HFFc6 (cell line): ENCODE measurements around the gene ROBO1. TPM values are rescaled to one million over a fixed set of nuclear protein-coding genes. Genes with fewer than 3 reads are reported as not detected.

Experiments
- DNase-seq: peaks from one replicate; pipeline ENCODE4 v3.0.0-alpha.2; 2018
- H3K27ac Mint-ChIP-seq: 2 replicates; pipeline ENCODE4 v1.8.0; 2020; ENCODE audit warnings: mild to moderate bottlenecking, mixed read lengths
- H3K27me3 Mint-ChIP-seq: 2 replicates; pipeline ENCODE4 v1.8.0; 2021; ENCODE audit warnings: mild to moderate bottlenecking, moderate library complexity, mixed read lengths; ENCODE audit not compliant: insufficient read depth
- H3K36me3 Mint-ChIP-seq: 2 replicates; pipeline ENCODE4 v1.8.0; 2021; ENCODE audit warnings: low read depth, mixed read lengths
- H3K4me1 Mint-ChIP-seq: 2 replicates; pipeline ENCODE4 v1.8.0; 2020; ENCODE audit warnings: low read depth, mixed read lengths
- H3K4me3 Mint-ChIP-seq: 2 replicates; pipeline ENCODE4 v1.8.0; 2020; ENCODE audit warnings: mild to moderate bottlenecking, moderate library complexity, mixed read lengths
- H3K9me3 Mint-ChIP-seq: 2 replicates; pipeline ENCODE4 v1.8.0; 2020; ENCODE audit warnings: mild to moderate bottlenecking, mixed read lengths
- total RNA-seq, 6 experiments: library from RNA; stranded (reverse); fragmentation: NEBNext Ultra II Directional; extraction: Animal tissue kit (Norgen Biotek cat#: 25700); gene quantifications; 2 replicates in 1 of 6; 3 replicates in 5 of 6; pipeline ENCODE4 v1.2.3, GENCODE V29; 2021
- TF ChIP-seq, protein P1 (sequence below): fragments of 200-600 bp; sonication (generic); IDR thresholded peaks from 2 replicates; pipeline ENCODE4 v1.5.0; 2021; ENCODE audit warnings: antibody characterized with exemption, mild to moderate bottlenecking

The ROBO1 gene
- total RNA-seq, 6 experiments from 2014 or later: 38.7 to 51.3 (median 41.7) TPM

DNA sequence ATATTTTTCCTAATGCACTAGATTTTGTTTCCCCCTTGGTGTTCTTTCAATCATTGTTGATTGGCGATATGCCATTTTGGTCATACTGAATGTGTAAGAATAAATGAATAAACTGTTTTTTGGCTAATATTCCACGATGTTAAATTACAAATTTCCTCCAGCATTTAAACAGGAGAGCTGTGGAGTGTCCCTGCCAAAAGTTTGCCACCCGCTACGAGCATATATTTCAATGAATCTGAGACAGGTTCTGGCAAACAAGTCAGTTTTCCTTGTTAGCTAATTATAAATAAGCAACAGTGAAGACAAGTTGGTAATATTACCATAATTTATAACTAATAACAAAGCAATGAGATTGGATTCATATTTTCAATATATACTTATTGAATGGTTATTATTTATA, 777.6 kb downstream of the ROBO1 start:
- H3K9me3 Mint-ChIP-seq: no peaks in the 10 kb centered on the region
- H3K4me3 Mint-ChIP-seq: no peak overlapping the region
- TF ChIP-seq, protein P1, sequence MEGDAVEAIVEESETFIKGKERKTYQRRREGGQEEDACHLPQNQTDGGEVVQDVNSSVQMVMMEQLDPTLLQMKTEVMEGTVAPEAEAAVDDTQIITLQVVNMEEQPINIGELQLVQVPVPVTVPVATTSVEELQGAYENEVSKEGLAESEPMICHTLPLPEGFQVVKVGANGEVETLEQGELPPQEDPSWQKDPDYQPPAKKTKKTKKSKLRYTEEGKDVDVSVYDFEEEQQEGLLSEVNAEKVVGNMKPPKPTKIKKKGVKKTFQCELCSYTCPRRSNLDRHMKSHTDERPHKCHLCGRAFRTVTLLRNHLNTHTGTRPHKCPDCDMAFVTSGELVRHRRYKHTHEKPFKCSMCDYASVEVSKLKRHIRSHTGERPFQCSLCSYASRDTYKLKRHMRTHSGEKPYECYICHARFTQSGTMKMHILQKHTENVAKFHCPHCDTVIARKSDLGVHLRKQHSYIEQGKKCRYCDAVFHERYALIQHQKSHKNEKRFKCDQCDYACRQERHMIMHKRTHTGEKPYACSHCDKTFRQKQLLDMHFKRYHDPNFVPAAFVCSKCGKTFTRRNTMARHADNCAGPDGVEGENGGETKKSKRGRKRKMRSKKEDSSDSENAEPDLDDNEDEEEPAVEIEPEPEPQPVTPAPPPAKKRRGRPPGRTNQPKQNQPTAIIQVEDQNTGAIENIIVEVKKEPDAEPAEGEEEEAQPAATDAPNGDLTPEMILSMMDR: no peak
- no peak for DNase-seq
- no peaks in the 10 kb centered on the region for H3K27me3 Mint-ChIP-seq
- no peak overlapping the region for H3K27ac Mint-ChIP-seq
- H3K36me3 Mint-ChIP-seq: peaks cover 6% of the 10 kb centered on the region
- peaks cover 31% of the 10 kb centered on the region for H3K4me1 Mint-ChIP-seq

DNA sequence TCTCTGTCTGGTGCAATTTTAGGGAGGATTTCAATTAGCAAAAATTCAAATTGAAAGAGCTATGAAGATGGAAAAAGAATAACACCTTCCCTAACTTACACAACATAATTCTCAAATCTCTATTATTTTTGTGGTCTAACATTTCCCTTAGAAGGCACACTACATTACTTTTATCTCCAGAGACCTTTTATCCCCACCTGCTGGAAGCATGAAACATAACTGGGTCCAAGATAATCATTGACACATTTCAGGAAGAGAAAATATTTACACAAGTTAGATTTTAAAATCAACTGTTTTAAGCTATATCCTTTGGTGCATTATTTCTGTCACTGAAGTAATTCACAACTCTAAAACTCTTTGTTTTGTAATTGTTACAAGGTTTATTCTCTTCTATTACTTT, 779.5 kb downstream of the ROBO1 start:
- TF ChIP-seq, protein P1: peak; percentile 76
- peak; percentile 14 for DNase-seq
- Mint-ChIP-seq H3K36me3 (peaks cover 6% of the 10 kb centered on the region), H3K4me1 (peaks cover 19% of the 10 kb centered on the region), H3K27ac (no peak overlapping the region), H3K27me3 (no peaks in the 10 kb centered on the region), H3K4me3 (no peak overlapping the region), H3K9me3 (no peaks in the 10 kb centered on the region)

DNA sequence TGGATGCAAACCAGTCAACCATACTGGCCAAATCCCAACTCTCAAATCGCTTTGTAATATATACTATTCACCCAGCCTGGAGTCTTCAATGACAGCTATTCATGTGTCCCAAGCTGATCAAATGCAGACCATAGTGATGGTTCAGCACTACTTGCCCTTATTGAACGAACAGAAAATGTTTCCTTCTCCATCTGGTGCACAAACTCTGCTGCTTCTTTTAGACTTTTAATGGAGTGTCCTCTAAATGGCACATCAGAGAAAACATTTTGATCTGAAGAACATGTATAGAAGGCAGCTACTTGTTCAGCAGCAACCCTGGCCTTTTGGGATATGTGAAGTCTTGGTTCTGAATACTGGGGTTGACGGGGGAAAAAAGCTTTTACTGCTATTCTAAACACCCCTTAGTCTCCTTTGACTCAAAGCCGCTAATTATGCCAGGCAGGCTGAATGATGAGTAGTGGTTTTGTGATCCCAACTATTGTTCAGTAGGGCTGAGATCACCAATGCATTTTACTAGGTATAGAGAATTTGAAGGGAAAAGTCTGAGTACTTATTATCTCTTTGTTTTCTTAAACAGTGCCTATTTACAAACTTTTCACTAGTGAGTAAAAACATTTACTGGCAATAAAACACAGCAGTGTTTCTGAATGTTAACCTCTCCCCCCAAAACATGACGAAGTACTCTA, 781.2 kb downstream of the ROBO1 start:
- Mint-ChIP-seq H3K9me3 (no peaks in the 10 kb centered on the region), H3K36me3 (peaks cover 3% of the 10 kb centered on the region), H3K4me3 (no peak overlapping the region), H3K27me3 (no peaks in the 10 kb centered on the region), H3K27ac (no peak overlapping the region), H3K4me1 (peaks cover 19% of the 10 kb centered on the region)
- DNase-seq: no peak
- TF ChIP-seq, protein P1: no peak

DNA sequence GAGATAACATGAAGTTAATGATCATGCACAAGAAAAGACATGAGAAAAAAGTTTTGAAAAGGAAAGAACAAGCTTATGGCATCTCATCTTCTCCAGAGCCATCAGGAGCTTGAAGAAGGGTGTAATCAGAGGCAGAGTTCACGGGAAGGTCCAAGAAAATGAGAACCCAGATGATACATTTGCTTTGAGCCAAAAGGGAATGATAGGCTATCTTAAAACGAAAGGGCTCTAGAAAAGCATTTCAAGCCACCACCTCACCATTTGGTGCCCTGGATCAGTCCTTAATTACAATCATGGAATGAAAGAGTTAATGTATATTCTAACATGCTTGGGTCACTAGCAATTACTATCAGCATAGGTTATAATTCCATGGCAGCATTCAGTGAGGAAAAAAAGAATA, 781.8 kb downstream of the ROBO1 start:
- no peak for DNase-seq
- H3K9me3 Mint-ChIP-seq: no peaks in the 10 kb centered on the region
- no peak overlapping the region for H3K4me3 Mint-ChIP-seq
- H3K27me3 Mint-ChIP-seq: no peaks in the 10 kb centered on the region
- TF ChIP-seq, protein P1: no peak
- H3K27ac Mint-ChIP-seq: no peak overlapping the region
- H3K4me1 Mint-ChIP-seq: peaks cover 19% of the 10 kb centered on the region
- no peaks in the 10 kb centered on the region for H3K36me3 Mint-ChIP-seq

DNA sequence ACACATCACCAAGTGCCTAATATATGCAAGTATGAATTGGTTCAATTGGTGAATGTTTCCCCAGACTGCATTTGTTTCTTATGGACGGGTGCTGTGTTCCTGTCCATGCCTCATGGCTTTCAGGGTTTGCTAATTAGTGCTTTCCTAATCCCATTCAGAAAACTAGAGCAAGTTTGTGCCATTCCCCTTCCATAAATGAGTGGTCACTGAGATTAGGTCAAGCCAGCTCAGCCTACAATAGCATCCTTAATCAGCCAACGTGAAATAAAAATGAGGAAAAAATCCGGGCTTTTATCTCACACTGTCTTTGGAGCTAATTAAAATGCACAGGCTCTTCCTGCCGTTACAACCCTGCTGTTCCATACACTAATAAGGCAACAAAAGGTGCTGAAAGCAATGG, 788.8 kb downstream of the ROBO1 start:
- no peaks in the 10 kb centered on the region; the same call in 1 of the 2 replicates for H3K27me3 Mint-ChIP-seq
- no peaks in the 10 kb centered on the region for H3K36me3 Mint-ChIP-seq
- H3K27ac Mint-ChIP-seq: peak overlapping the region; percentile 15; the same call in 1 of the 2 replicates
- no peak overlapping the region for H3K4me3 Mint-ChIP-seq
- DNase-seq: no peak
- TF ChIP-seq, protein P1: no peak
- no peaks in the 10 kb centered on the region for H3K9me3 Mint-ChIP-seq
- peaks cover 52% of the 10 kb centered on the region for H3K4me1 Mint-ChIP-seq
